Skin of body (tissue), 2 donors: ENCODE data around the gene ZSCAN30. TPM values are rescaled to one million over a fixed set of nuclear protein-coding genes. Genes with fewer than 3 reads are reported as not detected.

Experiments
- DNase-seq: peaks from one replicate; lab custom pipeline; 2025; lab: John Stamatoyannopoulos, UW
- total RNA-seq: library from RNA; depleted of rRNA; stranded (reverse); fragments of >200 nt; gene quantifications from one replicate; pipeline ENCODE4 v1.2.3, GENCODE V29; 2014

ZSCAN30 gene
- total RNA-seq, 1 donor from 2014 or later: 19.7 TPM

- no peak for DNase-seq
Measured at GRCh38 chr18:35282353-35282752, 7.7 kb downstream of the ZSCAN30 start.

GRCh38 chr18:35278969-35279368 is 11.1 kb downstream of the ZSCAN30 start:
- no peak for DNase-seq

GRCh38 chr18:35278085-35278484 is 11.9 kb downstream of the ZSCAN30 start:
- DNase-seq: no peak

GRCh38 chr18:35277633-35278032 is 12.4 kb downstream of the ZSCAN30 start:
- no peak for DNase-seq

- DNase-seq: no peak
Measured at GRCh38 chr18:35276267-35276666, 13.8 kb downstream of the ZSCAN30 start.

- no peak for DNase-seq
Measured at GRCh38 chr18:35271656-35272055, 18.4 kb downstream of the ZSCAN30 start.

- DNase-seq: no peak
Measured at GRCh38 chr18:35268821-35269220, 21.2 kb downstream of the ZSCAN30 start.

GRCh38 chr18:35267809-35268208 is 22.2 kb downstream of the ZSCAN30 start:
- no peak for DNase-seq

- DNase-seq: peak; percentile 61
Measured at GRCh38 chr18:35267161-35267651, 22.8 kb downstream of the ZSCAN30 start.

- DNase-seq: no peak
Measured at GRCh38 chr18:35264409-35264808, 25.6 kb downstream of the ZSCAN30 start.

GRCh38 chr18:35256947-35257346 is 33.1 kb downstream of the ZSCAN30 start:
- DNase-seq: no peak

- no peak for DNase-seq
Measured at GRCh38 chr18:35253655-35254287, 36.3 kb downstream of the ZSCAN30 start.

- no peak for DNase-seq
Measured at GRCh38 chr18:35252466-35252865, 37.6 kb downstream of the ZSCAN30 start.

- DNase-seq: no peak
Measured at GRCh38 chr18:35248429-35248828, 41.6 kb downstream of the ZSCAN30 start.

GRCh38 chr18:35247412-35248249 is 42.4 kb downstream of the ZSCAN30 start:
- no peak for DNase-seq

- DNase-seq: no peak
Measured at GRCh38 chr18:35246831-35247230, 43.2 kb downstream of the ZSCAN30 start.

GRCh38 chr18:35245719-35246317 is 44.2 kb downstream of the ZSCAN30 start:
- no peak for DNase-seq

GRCh38 chr18:35244671-35245070 is 45.4 kb downstream of the ZSCAN30 start:
- DNase-seq: no peak

- DNase-seq: no peak
Measured at GRCh38 chr18:35242426-35242825, 47.6 kb downstream of the ZSCAN30 start.

GRCh38 chr18:35241448-35241804 is 48.6 kb downstream of the ZSCAN30 start:
- peak; percentile 81 for DNase-seq

- peak; percentile 93 for DNase-seq
Measured at GRCh38 chr18:35240664-35241447, 49.2 kb downstream of the ZSCAN30 start, which contains the start of gene ZNF397. ZNF397 (plus strand) TSS chr18:35241034; CDS start chr18:35242471, 1,437 bp downstream.
